ENCODE measurements around the gene MPC2. TPM values are rescaled to one million over a fixed set of nuclear protein-coding genes. Genes with fewer than 3 reads are reported as not detected.

The MPC2 gene
- total RNA-seq, 1 donor from 2014 or later: 35.1 TPM

GRCh38 chr1:167974698-167975097, 37.8 kb upstream of the MPC2 start:
- Mint-ChIP-seq H3K4me3 (no peak overlapping the region), H3K36me3 (ENCODE audit: low read depth) (peaks cover 12% of the 10 kb centered on the region), H3K27ac (ENCODE audit: unreplicated experiment) (no peak overlapping the region), H3K4me1 (no peaks in the 10 kb centered on the region), H3K9me3 (no peaks in the 10 kb centered on the region), H3K27me3 (ENCODE audit: low read depth) (no peaks in the 10 kb centered on the region)
- TF ChIP-seq, protein P1, sequence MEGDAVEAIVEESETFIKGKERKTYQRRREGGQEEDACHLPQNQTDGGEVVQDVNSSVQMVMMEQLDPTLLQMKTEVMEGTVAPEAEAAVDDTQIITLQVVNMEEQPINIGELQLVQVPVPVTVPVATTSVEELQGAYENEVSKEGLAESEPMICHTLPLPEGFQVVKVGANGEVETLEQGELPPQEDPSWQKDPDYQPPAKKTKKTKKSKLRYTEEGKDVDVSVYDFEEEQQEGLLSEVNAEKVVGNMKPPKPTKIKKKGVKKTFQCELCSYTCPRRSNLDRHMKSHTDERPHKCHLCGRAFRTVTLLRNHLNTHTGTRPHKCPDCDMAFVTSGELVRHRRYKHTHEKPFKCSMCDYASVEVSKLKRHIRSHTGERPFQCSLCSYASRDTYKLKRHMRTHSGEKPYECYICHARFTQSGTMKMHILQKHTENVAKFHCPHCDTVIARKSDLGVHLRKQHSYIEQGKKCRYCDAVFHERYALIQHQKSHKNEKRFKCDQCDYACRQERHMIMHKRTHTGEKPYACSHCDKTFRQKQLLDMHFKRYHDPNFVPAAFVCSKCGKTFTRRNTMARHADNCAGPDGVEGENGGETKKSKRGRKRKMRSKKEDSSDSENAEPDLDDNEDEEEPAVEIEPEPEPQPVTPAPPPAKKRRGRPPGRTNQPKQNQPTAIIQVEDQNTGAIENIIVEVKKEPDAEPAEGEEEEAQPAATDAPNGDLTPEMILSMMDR (conservative IDR thresholded peaks at IDR 0.05): no peak
- no peak for DNase-seq (ENCODE audit: low read depth, low spot score)

DNA sequence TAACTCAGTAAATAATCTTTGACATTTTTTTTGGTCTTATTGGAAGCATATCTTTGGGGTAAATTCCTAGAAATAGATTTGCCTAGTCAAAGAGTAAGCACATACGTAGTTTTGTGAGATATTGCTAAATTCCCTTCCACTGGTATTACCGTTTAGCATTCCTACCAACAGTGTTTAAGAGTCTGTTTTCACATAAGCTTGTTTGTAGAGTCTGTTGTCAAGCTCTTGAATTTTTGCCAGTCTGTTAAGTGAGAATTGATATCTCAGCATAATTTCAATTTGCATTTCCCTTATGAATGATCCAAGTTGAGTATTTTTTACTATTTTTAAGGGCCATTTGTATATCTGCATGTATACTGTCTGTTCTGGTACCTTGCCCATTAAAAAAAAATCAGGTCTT, 37.0 kb upstream of the MPC2 start:
- TF ChIP-seq, protein P1 (conservative IDR thresholded peaks at IDR 0.05): no peak
- no peaks in the 10 kb centered on the region for H3K9me3 Mint-ChIP-seq
- H3K4me1 Mint-ChIP-seq: no peaks in the 10 kb centered on the region
- no peaks in the 10 kb centered on the region for H3K27me3 Mint-ChIP-seq (ENCODE audit: low read depth)
- H3K27ac Mint-ChIP-seq (ENCODE audit: unreplicated experiment): no peak overlapping the region
- peaks cover 12% of the 10 kb centered on the region for H3K36me3 Mint-ChIP-seq (ENCODE audit: low read depth)
- no peak overlapping the region for H3K4me3 Mint-ChIP-seq
- DNase-seq (ENCODE audit: low read depth, low spot score): no peak

DNA sequence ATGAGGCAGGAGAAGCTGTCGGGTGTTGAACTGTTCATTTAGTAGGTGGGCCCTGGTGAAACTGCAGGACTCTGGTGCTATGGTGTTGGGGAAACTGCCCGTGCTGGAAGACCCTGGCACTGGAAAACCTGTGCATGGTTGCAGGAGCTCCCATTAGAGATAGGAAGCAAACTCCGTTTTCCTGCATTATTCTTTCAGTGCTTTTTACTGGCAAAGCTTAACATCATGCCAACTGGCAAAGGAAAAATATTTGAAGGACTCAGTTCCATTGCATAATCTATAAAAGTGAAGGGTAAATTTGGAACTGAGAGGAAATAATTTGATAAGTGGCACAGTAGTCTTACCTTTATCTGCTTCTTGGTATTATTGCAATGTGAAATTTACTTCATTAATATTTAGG, 31.7 kb upstream of the MPC2 start:
- H3K9me3 Mint-ChIP-seq: no peaks in the 10 kb centered on the region
- H3K27me3 Mint-ChIP-seq (ENCODE audit: low read depth): no peaks in the 10 kb centered on the region
- H3K36me3 Mint-ChIP-seq (ENCODE audit: low read depth): peaks cover 7% of the 10 kb centered on the region
- TF ChIP-seq, protein P1 (conservative IDR thresholded peaks at IDR 0.05): no peak
- no peak for DNase-seq (ENCODE audit: low read depth, low spot score)
- no peak overlapping the region for H3K4me3 Mint-ChIP-seq
- H3K4me1 Mint-ChIP-seq: peaks cover 5% of the 10 kb centered on the region
- H3K27ac Mint-ChIP-seq (ENCODE audit: unreplicated experiment): no peak overlapping the region

DNA sequence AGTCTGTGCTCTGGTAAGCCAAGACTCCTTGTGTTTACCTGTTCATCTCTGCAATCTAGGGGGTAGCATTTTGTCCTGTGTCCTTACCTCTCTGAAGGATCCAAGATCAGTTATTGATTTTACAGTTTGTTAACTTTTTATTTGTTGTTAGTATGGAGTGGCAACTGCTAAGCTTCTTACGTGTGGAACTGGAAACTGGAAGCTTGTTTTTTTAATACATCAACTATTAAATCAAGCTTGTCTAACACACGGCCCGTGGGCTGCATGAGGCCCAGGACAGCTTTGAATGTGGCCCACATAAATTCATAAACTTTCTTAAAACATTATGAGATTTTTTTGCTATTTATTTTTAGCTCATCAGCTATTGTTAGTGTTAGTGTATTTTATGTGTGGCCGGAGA, 29.2 kb upstream of the MPC2 start:
- no peaks in the 10 kb centered on the region for H3K27me3 Mint-ChIP-seq (ENCODE audit: low read depth)
- H3K4me1 Mint-ChIP-seq: peaks cover 5% of the 10 kb centered on the region
- no peak overlapping the region for H3K4me3 Mint-ChIP-seq
- peak overlapping the region; percentile 47 for H3K27ac Mint-ChIP-seq (ENCODE audit: unreplicated experiment)
- TF ChIP-seq, protein P1 (conservative IDR thresholded peaks at IDR 0.05): no peak
- peaks cover 13% of the 10 kb centered on the region for H3K36me3 Mint-ChIP-seq (ENCODE audit: low read depth)
- no peak for DNase-seq (ENCODE audit: low read depth, low spot score)
- peaks cover 3% of the 10 kb centered on the region for H3K9me3 Mint-ChIP-seq

- no peaks in the 10 kb centered on the region for H3K27me3 Mint-ChIP-seq (ENCODE audit: low read depth)
- H3K36me3 Mint-ChIP-seq (ENCODE audit: low read depth): peaks cover 15% of the 10 kb centered on the region
- peaks cover 5% of the 10 kb centered on the region for H3K4me1 Mint-ChIP-seq
- DNase-seq (ENCODE audit: low read depth, low spot score): no peak
- H3K27ac Mint-ChIP-seq (ENCODE audit: unreplicated experiment): no peak overlapping the region
- no peak overlapping the region for H3K4me3 Mint-ChIP-seq
- TF ChIP-seq, protein P1 (conservative IDR thresholded peaks at IDR 0.05): no peak
- peaks cover 3% of the 10 kb centered on the region for H3K9me3 Mint-ChIP-seq
Observed at GRCh38 chr1:167964646-167965045, 27.8 kb upstream of the MPC2 start.

GRCh38 chr1:167957710-167958109, 20.8 kb upstream of the MPC2 start:
- Mint-ChIP-seq H3K4me1 (no peaks in the 10 kb centered on the region), H3K27ac (ENCODE audit: unreplicated experiment) (no peak overlapping the region), H3K27me3 (ENCODE audit: low read depth) (no peaks in the 10 kb centered on the region), H3K9me3 (peaks cover 3% of the 10 kb centered on the region), H3K36me3 (ENCODE audit: low read depth) (peaks cover 28% of the 10 kb centered on the region), H3K4me3 (no peak overlapping the region)
- TF ChIP-seq, protein P1 (conservative IDR thresholded peaks at IDR 0.05): no peak
- DNase-seq (ENCODE audit: low read depth, low spot score): no peak
